ENCODE measurements around the gene CD7.

GRCh38 chr17:82350182-82351030 is 33.0 kb upstream of the CD7 start:
- TF ChIP-seq POLR2A (IDR thresholded peaks at IDR 0.05) (no peak), CTCF (IDR thresholded peaks at IDR 0.05) (peak in 3 of 6 experiments; percentile 8 to 35 (median 17))
